RPMI7951 (cell line): ENCODE data around the gene ETV6. TPM values are rescaled to one million over a fixed set of nuclear protein-coding genes. Genes with fewer than 3 reads are reported as not detected.

Experiments
- DNase-seq: peaks from one replicate; pipeline ENCODE4 v3.0.0-alpha.2; 2012; ENCODE audit warnings: low read depth
- total RNA-seq: library from RNA; depleted of rRNA; stranded (reverse); fragments of >200 nt; shearing (Covaris generic); gene quantifications from 2 replicates; pipeline ENCODE4 v1.2.3, GENCODE V29; 2014

The ETV6 gene
- total RNA-seq, 1 experiment from 2014 or later, result 7.9 TPM

DNA sequence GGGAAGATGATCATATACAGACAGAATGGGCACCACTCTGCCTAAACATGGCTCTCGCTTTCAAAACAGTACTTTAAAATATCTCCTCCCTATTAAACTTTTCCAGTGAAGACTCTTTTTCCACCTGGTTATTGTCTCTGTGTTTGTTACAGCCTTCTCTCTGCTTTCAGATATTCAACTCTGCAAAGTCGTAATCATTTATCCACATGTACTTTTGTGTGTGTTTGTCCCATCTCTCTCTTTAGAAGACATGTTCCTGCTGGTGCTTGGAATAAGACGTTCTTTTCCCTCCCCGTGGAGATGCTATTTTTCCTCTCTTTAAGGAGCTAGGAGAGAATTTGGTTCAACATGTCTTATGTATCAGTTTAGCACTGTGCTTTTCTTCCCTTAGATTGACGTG is 45.1 kb downstream of the ETV6 start:
- DNase-seq, result no peak

DNA sequence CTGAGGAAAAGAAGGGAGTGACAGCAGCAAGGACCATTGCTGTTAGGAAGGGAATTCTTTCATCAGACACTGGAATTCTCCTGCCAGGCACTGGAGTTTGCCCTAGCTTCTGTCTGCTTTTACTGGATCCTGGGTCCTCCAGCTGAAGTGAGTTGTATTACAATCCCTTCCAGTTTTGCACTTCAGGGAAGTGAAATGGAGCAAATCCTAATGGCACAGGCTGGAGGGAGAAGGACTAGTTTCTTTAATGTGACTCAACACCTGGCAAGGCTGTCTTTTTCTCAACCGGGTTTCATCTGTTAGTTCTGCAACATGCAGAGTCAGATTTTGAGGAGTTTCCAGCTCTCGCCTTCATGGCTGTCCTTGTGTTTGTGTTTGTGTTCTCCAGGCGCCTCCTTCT is 45.8 kb downstream of the ETV6 start:
- DNase-seq, result peak; percentile 21

DNA sequence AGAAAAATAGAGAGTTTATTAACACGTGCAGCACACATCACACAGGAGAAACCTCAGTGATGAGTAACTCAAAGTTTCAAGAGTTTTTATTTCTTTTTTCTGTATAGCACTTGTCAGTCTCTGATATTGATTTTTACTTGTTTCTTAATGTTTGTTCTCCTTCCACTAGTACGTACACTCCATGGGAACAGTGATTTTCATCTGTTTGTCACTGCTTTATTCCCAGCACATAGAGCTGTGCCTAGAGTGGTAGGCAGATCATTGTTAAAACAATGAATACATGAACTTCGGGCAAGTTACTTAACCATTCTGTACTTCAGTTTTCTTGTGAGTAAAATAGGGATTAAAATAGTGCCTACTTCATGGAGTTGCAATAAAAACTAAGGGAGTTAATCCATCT is 46.6 kb downstream of the ETV6 start:
- DNase-seq, result no peak

DNA sequence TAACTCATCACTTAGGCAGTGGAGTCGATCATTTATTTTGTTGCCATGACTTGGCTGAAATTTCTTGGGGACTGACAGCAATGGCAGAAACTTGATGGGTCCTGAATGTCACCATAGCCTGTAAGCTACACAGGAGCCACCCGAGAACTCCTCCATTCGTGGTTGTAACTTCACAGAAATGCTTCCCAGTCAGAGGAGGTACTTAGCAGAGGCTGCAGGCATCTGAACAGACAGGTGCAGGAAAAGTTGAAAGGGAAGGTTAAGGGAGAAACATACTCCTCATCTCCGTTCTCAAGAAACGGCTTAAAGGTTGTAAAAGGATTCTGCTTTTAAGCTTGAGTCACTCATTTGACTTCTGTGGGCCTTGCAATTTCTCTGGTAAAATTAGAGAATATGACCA is 47.7 kb downstream of the ETV6 start:
- DNase-seq, result no peak

DNA sequence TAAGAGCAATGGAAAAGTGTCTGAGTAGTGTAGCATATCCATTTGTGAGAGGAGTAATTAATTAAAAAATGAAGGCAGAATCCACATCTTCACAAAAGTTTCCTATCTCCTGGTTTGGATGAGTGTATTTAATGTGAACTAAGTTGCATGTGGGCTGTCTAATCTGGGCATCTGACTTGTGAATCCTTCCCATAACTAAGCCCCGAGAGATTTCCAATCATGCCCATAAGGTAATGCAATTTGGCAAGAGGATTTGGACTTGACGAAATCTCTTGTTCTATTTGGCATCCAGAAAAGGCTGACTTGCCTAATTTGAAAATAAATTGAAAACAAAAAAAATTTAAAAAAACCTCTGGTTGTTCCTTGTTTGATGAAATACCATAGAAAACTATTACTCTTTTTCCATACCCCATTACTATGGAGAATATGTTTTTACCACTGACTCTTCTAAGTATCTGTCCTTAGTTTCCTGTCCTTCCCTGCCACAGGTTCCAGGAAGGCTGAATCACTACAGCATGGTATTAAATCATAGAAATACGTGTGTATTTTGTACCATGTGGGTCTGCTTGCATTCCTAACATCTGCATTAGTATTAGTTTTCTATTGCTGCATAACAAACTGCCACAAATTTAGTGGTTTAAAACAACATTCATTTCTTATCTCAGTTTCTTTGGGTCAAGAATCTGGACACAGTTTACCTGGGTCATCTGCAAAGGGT is 48.4 kb downstream of the ETV6 start:
- no peak for DNase-seq

DNA sequence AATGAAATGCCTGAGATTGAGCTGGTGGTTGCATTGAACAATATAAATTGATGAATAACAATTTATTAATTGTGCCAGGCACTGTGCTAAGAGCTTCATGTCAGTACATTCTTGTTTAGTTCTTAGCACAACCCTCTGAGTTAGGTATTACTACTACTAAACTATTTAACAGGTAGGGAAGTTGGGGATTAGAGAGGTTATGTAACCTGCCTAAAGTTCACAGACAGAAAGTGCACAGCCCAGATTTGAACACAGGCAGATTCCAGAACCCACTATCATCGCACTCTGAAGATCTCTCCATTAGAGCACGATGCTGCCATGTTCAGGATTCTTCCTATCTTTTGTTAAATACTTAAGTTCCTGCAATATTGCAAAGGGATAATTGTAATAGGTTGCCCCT is 49.3 kb downstream of the ETV6 start:
- DNase-seq, result no peak

DNA sequence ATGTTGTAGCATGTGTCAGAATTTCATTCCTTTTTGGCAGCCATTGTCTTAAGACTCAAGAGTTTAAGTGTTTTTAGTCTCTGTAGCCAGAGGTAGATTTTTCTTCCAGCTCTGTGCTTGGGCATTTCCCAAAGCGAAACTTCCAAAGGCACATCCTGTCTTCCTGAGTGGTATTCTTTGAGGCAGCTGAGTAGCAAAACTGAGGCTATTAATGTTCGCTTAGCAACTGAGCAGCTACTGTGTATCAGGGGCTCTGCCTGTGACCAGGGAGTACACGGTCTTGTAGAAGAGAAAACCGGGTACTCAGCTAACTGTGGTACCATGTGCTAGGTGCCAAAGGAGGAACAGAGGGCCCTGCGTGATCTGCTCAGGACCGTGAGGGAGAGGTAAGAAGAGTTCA is 52.0 kb downstream of the ETV6 start:
- DNase-seq, result no peak

DNA sequence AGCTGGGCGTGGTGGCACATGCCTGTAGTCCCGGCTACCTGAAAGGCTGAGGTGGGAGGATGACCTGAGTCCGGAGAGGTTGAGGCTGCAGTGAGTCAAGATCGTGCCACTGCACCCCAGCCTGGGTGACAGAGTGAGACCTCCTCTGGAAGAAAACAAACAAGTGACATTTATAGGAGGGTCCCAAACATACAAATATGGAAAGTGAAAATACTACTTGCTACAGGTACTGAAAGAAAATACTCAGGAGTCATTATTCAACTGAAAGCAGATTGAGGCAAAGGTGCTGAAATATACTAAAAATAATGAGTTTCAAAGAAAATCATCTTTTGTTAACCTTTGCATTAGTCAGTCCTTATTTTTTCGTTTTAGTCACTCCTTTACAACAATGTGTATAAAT is 53.5 kb downstream of the ETV6 start:
- no peak for DNase-seq

DNA sequence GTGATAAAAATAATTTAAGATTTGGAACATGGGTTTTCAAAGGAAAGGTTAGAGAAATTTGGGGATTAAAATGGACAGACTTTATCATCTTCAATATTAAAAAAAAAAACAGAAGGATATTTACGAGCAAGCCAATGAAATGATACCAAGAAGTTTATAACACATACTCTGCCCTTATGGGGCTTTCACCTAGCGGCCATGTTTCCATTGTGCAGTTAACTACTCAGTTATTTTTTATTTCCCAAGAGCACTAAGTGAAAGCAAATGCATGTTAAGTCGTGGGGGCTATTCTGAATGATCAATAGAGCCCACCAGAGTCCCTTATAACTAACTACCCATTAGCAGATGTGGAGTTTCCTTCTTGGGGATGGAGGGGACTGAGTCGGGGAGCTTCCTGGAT is 53.9 kb downstream of the ETV6 start:
- no peak for DNase-seq

DNA sequence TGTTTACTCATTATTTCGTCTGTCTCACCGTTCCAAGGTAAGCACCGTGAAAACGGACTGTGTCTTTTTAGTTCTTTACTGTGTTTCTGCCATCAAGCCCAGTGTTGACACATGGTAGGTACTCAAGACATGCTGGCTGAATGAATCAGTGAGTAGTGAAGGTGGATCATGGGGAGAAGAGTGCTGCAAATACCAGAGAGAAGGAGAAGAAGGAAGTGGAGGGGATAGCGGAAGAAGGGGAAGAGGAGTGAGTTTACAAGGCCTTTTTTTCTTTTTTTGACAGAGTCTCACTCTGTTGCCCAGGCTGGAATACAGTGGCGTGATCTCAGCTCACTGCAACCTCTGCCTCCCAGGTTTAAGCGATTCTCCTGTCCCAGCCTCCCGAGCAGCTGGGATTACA is 54.6 kb downstream of the ETV6 start:
- no peak for DNase-seq

DNA sequence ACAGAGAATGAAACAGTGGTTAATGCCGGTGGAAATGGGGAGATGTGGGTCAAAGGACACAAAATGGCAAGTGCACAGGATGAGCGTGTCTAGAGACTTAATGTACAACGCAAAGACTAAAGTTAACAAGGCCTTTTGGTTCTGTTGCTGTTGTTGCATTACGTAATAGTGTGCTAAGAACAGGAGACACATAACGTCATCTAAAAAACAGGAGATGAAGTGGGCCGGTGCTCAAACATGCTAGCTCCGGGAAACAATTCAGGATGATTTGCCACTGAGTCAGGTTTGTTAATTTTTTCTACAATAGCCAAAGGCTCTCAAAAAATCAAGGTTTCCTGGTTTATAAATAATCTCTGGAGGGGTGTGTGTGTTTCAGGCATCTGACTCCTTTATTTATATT is 55.5 kb downstream of the ETV6 start:
- peak; percentile 66 for DNase-seq

DNA sequence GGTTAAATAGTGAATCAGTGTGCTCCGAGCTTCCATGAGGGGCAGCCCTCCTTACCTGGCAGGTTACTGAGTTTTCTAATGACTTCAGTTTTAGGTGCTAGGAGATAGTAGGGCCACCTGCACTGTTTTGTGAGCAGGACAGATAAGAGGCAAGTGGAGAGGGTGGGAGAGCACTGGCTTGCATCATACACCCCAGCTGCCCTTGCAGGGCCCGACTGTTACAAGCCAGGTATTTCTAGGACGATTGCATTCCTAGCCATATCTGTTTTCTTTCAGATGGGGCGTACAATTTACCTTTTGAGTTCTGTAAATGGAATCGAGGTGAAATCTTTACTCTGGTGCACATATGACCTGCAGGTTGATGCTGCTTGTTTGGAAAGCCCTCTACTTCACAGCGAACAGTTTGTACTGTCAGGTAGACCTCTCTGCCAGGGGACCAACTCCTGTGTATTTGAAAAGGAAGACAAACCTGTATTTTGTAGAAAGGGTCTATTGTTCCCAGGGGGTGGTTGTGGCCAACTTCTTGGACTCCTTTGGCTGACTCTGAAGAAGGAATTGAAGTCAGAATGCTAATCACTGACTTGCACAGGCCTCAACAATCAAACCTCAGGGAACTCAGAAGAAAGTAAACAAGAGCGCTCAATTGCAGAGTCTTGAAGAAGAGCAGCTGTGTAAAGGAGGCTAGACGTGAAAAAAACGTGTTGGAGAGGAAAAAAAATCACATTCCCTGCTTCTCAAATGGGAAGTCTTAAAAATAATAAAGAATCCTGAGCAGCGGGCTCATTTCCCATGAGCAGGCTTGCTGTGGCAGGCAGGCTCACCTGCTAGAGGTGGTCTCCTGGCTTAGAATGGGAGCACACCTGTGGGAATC is 57.3 kb downstream of the ETV6 start:
- no peak for DNase-seq

DNA sequence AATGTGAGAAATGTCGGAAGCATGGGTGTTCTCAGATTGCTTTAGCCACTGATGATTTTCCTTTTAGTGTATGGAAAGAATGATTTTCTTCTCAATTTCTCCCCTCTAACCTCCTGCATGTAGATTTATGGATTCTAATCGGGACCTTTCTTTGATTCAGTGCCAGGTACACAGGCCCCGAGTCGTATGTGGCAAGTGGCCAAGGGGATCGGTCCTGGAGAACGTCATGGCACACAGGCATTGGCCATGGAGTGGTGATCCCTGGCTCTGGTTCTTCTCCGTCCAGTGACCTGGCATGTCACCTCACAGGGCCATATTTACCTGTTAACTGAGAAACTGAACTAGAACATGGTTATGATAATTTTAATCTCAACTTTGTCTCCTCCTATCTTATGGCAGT is 58.1 kb downstream of the ETV6 start:
- no peak for DNase-seq

DNA sequence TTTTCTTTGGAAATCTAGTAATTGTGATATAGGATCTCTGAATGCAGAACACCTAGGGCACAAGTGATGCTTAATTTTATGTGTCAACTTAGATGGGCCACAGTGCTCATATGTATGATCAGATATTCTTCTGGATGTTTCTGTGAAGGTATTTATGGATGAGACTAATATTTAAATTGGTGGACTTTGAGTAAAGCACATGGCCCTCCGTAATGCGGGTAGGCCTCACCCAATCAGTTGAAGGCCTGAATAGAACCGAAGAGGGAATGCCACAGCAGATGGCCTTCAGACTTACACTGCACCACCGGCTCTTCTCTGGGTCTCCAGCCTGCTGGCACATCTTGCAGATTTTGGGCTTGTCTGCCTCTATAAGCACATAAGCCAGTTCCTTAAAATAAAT is 60.0 kb downstream of the ETV6 start:
- DNase-seq, result no peak

DNA sequence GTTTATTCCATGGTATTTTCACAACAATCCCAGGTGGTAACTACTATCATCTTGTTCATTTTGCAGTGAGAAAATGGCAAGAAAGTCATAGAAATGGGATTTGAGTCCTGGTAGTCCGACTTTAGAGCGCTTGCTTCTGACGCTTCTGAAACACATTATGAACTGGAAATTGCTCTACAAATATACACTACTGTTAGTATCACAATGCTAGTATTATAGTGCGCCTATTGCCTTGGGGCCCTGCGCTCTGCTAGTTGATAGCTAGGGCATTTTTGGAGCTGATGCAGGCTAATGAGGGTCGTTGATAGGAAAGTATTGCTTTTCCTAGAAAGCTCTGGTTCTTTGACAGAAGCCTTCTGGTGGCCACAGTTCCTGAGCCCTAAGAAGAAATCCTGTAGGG is 61.0 kb downstream of the ETV6 start:
- DNase-seq, result no peak

DNA sequence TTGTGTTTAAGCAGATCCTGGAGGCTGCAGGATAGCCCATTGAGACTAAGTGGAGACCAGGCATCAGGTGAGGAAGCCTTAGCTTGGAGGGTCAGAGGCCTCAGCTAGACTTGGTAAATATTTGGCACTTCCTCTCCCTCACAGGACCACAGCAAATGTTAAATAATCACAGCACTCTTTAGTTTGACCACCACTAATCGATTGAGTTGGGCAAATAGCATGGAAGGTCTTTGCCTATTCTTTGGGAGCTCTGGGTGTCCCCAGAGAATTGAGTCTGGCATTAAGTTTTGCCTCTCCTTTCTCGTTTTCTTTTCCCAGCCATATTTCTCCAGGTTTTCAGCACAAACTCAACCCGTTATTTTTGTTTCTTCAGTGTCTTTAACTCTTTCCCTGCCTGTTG is 61.4 kb downstream of the ETV6 start:
- no peak for DNase-seq

DNA sequence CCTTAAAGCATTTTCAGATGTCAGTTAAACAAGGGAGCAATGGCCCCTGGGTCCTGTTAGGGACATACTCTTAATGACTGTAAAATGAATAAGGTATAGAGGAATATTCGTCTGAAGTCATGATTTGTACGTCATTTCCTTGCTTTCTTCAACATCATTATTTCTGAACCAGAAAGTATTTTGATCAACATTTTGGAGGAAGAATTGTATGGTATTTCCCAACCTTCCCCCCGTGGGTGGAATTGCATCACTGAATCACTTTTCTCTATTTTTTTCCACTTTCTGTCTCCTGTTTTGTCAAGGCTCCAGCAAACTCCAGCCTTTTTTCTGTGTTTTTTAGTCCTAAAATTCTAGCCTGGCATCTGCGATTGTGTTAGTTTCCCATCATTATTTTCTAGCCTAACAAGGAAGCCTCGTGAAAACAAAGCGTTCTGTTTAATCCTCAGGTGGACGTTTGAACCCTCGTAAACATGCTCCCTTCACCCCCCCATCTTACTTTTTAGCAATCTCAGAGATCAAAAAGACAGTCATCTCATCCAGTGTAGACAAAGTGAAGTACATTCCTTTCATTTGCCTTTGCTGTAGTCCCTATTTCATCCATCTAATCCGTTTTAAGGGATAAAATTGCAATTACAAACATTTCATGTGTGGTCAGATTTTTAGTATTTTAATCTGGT is 62.3 kb downstream of the ETV6 start:
- no peak for DNase-seq

DNA sequence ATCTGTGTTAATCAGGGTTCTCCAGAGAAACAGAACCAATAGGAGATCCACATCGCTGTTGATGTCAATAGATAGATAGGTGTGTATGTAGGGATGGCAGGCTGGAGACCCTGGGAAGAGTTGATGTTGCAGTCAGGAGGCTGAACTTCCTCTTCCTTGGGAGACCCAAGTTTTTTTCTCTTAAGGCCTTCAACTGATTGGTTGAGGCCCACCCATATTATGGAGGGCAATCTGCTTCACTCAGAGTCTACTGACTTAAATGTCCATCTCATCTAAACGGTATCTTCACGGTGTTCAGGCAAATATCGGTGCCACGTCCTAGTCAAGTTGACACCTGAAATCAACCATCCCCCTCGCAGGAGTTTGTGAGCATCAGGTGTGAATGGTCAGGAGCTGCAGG is 63.0 kb downstream of the ETV6 start:
- no peak for DNase-seq

DNA sequence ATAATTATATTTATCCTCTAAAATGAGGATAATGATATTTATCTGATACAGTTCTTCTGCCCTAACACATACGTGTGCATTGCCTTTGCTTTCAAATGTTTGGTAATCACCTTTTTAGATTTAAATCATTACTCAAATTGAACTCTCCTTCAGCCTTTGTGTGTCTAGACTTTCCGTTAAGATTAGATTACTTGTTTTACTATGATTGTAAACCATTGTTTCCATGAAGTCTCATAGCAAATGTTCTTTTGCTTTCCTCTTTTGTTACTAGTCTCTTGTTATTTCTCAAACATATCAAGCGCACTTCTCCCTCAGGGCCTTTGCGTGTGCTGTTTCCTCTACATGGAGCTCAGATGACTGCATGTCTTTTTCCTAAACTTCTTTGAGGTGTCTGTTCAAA is 63.7 kb downstream of the ETV6 start:
- no peak for DNase-seq

DNA sequence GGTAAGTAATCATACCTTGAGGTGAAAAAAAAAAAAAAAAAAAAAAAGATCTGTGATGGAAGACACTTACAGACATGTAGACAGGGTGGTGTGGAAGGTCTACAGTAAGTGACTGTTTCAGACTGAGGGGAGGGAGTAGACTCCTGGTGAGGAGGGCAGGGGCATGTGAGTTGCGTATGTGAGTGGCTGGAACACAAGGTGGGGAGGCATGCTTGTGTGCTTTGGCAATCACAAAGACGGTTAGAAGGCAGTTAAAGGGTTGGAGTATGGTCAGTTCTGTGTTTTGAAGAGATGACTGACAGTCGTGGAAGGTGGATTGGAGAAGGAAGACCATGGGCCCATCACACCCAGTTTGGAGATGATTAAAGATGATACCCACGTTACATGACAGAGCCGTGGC is 65.2 kb downstream of the ETV6 start:
- no peak for DNase-seq

DNA sequence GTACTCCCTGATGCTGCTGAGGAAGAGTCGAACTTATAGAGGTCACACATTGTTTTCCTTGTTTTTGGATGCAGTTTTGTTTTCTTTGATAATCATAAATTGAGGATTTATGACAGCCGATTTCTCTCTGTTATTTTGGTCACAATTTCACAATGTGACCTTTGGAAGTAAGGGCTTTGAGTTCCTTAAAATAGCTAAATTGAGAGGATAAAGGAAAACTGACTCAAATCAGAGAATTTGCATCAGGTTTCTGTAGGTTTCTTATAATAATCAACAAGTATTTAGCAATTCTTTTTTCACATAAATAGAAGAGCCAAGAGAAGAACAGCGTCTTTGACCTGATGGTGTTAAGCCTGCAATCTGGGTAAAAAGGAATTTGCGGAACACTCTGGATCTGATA is 66.1 kb downstream of the ETV6 start:
- DNase-seq, result no peak

DNA sequence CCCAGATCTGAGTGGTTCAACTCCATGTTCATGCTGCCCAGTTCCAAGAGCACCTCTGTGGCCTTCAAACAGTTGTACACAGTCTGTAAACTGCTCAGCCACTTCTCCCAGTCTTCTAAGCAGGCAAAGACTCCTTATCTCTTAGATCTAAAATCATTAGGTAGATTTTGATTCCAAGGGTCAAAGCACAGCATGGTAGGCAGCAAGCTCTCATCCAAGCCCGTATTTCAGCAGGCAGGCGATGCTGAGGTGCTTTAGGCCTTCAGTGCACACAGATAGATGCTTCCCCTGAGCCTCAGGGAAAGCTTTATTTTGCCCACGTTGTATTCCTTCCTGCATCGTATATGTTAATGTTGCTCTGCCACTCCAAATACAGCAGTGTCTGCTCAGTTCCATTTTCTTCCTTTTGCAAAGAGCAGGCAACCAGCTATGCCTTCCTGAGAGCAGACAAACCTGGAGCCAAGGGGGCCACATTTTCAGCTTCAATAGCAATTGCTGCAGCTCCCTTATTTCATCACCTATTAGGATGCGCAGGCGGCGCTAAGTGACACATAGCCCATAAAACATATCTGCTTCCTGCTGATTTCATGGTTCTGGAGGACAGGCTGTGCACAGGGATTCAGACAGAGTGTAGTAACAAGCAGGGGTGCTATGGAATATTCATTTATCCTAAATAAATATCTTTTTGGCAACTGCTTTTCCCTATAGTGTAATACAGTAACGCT is 67.5 kb downstream of the ETV6 start:
- peak; percentile 69 for DNase-seq
